ENCODE measurements around the gene ELMO1.

Gene ELMO1

DNA sequence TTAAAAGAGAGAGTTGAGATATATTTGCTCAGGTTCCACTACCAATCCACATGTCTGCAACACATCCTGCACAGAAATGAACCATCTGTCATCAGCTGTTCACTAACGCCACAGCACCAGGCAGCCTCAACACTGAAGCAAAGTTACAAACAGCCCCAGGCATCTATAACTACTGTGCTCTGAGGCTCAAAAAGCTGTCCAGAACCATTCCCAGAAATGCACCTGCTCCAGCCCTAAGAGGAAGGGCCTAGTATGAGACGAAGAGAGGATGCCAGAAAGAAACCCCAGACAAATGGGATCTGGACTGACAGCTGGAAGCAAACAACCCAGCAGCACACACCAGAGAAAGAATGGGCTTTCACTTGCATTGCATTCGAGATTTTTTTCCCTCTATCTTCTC, 159.3 kb downstream of the ELMO1 start:
- Mint-ChIP-seq H3K9me3 (no peaks in the 10 kb centered on the region), H3K4me3 (no peak overlapping the region), H3K4me1 (ENCODE audit: low read depth) (peaks cover 54% of the 10 kb centered on the region), H3K36me3 (ENCODE audit: low read depth) (peaks cover 9% of the 10 kb centered on the region), H3K27ac (peak overlapping the region; percentile 52), H3K27me3 (no peaks in the 10 kb centered on the region)
- intact Hi-C loops (cut with micrococcal nuclease), result loop anchor here (10.0 kb wide), 1 partner anchor 45 kb away; no protein-coding TSS in a partner anchor

DNA sequence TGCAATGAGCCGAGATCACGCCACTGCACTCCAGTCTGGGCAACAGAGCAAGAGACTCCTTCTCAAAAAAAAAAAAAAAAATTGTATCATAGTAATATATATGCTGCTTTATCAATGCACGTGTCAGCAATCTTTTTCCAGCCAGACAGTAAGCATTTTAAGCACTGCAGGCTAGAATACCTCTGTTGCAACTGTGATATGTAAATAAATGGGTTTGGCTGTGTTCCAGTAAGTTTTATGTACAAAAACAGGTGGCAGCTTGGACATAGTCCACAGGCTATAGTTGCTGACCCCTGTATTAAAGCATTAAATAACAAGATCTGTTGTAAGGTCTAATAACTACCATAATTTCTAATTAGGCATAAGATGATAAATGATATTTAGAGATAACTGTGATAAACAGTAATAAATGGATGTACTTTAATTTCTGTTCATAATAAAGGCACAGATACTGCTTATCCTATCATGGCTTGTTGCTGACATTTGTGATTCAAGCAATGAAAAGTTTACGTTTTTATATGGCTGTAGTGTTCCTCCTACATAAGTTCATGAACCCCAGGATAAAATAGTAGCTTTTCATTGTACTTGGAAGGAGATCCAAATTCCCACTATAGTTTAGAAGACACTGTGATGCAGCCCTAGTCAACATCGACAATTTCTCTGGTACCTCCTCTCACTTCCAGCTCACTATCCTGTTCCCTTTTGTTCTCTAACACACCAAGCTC, 161.4 kb downstream of the ELMO1 start:
- H3K4me3 Mint-ChIP-seq, result no peak overlapping the region
- H3K27me3 Mint-ChIP-seq, result no peaks in the 10 kb centered on the region
- H3K27ac Mint-ChIP-seq, result peak overlapping the region; percentile 59
- H3K4me1 Mint-ChIP-seq (ENCODE audit: low read depth), result peaks cover 74% of the 10 kb centered on the region
- H3K9me3 Mint-ChIP-seq, result no peaks in the 10 kb centered on the region
- H3K36me3 Mint-ChIP-seq (ENCODE audit: low read depth), result peaks cover 12% of the 10 kb centered on the region
- intact Hi-C loops (cut with micrococcal nuclease), result loop anchor here (10.0 kb wide), 1 partner anchor 48 kb away; no protein-coding TSS in a partner anchor

DNA sequence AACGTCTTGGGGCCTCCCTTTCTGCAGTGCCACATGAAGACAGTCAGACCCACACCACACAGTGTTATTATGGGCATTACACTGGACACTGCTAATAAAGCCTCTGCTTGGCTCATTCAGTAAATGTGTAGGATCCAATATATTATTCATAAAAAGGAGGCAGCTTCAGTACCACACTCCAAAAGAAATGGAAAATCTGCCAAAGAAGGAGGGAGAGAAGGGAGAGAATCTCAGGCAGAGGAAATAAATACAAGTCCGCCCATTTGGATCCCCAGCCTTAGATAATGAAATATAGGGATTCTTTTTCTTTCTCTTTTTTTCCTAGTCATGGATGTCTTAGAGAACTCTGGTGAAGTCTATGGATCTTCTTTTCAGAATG, 162.2 kb downstream of the ELMO1 start:
- H3K9me3 Mint-ChIP-seq, result no peaks in the 10 kb centered on the region
- peaks cover 80% of the 10 kb centered on the region for H3K4me1 Mint-ChIP-seq (ENCODE audit: low read depth)
- H3K27me3 Mint-ChIP-seq, result no peaks in the 10 kb centered on the region
- intact Hi-C loops (cut with micrococcal nuclease), result loop anchor here (10.0 kb wide), 1 partner anchor 48 kb away; no protein-coding TSS in a partner anchor
- no peak overlapping the region for H3K27ac Mint-ChIP-seq
- no peak overlapping the region for H3K4me3 Mint-ChIP-seq
- peaks cover 9% of the 10 kb centered on the region for H3K36me3 Mint-ChIP-seq (ENCODE audit: low read depth)

DNA sequence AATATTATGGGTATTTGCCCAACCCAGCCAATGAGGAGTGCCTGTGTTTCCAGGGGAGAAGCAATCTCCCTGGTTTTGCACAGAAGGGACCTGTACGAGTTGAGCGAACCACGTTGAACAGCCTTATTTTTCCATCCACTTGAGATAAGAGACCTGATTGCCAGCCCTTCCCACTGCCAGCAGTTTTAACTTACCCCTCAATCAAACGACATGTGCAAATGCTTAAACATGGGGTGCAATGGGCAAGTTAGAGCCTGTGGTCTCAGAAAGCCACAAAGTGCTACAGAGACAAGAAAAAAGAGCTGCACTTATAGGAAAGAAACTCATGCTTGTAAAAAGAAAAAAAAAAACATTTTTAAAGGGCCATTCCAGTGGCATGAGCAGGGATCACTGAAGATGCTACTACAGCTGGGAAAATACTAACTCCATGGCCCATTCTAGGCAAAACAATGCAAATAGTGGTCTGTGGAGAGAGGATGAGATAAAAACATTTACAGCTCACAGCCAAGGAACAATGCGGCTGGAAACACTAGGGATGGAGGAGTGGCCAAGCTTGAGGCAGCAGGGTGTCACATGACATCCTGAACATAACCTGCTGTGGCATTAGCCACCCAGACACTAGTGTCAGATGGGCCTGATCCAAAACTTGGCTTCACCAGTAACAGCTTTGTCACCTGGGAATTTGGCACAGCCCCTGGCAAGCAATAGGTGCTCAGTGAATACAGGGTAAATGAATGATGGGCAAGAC, 162.8 kb downstream of the ELMO1 start:
- Mint-ChIP-seq H3K4me1 (ENCODE audit: low read depth) (peaks cover 78% of the 10 kb centered on the region), H3K9me3 (no peaks in the 10 kb centered on the region), H3K27me3 (no peaks in the 10 kb centered on the region), H3K27ac (peak overlapping the region; percentile 77), H3K4me3 (no peak overlapping the region), H3K36me3 (ENCODE audit: low read depth) (peaks cover 9% of the 10 kb centered on the region)
- intact Hi-C loops (cut with micrococcal nuclease), result loop anchor here (10.0 kb wide), 1 partner anchor 49 kb away; no protein-coding TSS in a partner anchor

DNA sequence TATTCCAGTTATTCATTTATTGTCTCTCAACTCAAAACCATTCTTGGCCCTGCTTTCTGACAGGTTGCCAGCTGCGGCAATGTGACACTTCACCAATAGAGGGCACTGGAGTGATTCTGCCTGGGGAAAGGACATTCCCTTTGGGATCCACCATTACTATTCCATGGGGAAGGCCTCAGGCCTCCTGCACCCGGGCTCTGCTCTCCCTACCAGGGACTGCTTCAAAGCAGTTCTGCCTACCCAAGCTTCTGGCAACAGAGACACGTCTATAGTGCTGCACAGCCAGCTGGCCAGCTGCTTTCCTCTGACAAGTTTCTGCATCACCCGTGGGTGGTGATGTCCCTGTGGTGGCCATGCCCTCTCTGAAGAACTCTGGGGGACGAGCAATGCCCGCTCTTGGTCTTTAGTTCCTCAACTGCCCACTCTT, 163.8 kb downstream of the ELMO1 start:
- Mint-ChIP-seq H3K4me1 (ENCODE audit: low read depth) (peaks cover 76% of the 10 kb centered on the region), H3K36me3 (ENCODE audit: low read depth) (peaks cover 9% of the 10 kb centered on the region), H3K4me3 (no peak overlapping the region), H3K9me3 (no peaks in the 10 kb centered on the region), H3K27me3 (no peaks in the 10 kb centered on the region), H3K27ac (peak overlapping the region; percentile 77)
- intact Hi-C loops (cut with micrococcal nuclease), result loop anchor here (10.0 kb wide), 1 partner anchor 50 kb away; no protein-coding TSS in a partner anchor

DNA sequence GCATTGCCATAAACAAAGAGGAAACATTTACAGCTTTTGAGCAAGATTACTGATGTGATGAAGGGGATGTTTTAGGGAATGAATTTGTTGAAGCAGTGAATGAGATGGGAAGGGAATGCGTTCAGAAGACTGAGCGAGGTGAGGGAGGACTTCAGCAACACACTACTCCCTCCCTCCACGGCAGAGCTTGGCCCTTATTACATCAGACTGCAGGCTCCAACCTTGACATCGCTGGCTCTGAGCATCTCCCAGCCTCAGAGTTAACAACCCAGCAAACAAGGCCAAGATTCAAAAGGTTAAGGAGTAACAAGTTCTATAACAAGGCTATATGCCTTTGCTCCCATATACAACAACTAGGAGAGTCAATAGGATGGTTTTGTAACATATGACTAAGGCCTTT, 164.4 kb downstream of the ELMO1 start:
- Mint-ChIP-seq H3K27me3 (no peaks in the 10 kb centered on the region), H3K9me3 (no peaks in the 10 kb centered on the region), H3K4me1 (ENCODE audit: low read depth) (peaks cover 76% of the 10 kb centered on the region), H3K27ac (peak overlapping the region; percentile 77), H3K4me3 (no peak overlapping the region), H3K36me3 (ENCODE audit: low read depth) (peaks cover 12% of the 10 kb centered on the region)
- intact Hi-C loops (cut with micrococcal nuclease), result loop anchor here (10.0 kb wide), 1 partner anchor 51 kb away; no protein-coding TSS in a partner anchor

DNA sequence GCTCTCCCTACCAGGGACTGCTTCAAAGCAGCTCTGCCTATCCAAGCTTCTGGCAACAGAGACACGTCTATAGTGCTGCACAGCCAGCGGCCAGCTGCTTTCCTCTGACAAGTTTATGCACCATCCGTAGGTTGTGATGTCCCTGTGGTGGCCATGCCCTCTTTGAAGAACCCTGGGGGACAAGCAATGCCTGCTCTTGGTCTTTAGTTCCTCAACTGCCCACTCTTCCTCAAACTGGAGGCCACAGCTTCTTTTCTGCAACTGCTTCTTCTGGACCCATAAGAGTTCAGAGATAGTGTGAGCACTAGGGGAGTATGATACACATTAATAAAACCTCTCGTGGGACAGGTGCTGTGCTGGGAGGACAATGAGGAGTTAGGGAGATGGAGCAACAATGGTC, 164.9 kb downstream of the ELMO1 start:
- H3K4me3 Mint-ChIP-seq, result no peak overlapping the region
- H3K9me3 Mint-ChIP-seq, result no peaks in the 10 kb centered on the region
- no peaks in the 10 kb centered on the region for H3K27me3 Mint-ChIP-seq
- H3K4me1 Mint-ChIP-seq (ENCODE audit: low read depth), result peaks cover 76% of the 10 kb centered on the region
- H3K36me3 Mint-ChIP-seq (ENCODE audit: low read depth), result peaks cover 18% of the 10 kb centered on the region
- intact Hi-C loops (cut with micrococcal nuclease), result loop anchor here (10.0 kb wide), 1 partner anchor 51 kb away; no protein-coding TSS in a partner anchor
- H3K27ac Mint-ChIP-seq, result peak overlapping the region; percentile 77

DNA sequence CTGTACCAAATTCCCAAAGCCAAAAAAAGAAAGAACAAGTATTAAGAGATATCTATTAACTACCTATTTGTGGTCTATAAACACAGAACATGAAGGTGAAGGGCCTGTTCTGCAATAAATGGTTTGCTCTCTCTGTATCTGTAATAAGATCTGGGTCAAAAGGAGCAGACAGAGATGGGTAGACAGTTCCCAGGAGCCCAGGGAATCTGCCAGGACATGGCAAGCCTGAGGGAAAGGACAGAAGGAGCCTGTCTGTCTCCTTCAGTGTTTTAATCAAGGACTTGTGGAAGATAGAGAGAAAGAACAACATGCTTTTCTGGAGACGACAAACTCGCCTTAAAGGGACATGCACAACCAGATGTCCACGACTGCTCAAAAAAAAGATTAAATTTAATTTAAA, 165.7 kb downstream of the ELMO1 start:
- H3K27me3 Mint-ChIP-seq, result no peaks in the 10 kb centered on the region
- H3K9me3 Mint-ChIP-seq, result no peaks in the 10 kb centered on the region
- H3K27ac Mint-ChIP-seq, result no peak overlapping the region
- peaks cover 21% of the 10 kb centered on the region for H3K36me3 Mint-ChIP-seq (ENCODE audit: low read depth)
- peaks cover 77% of the 10 kb centered on the region for H3K4me1 Mint-ChIP-seq (ENCODE audit: low read depth)
- intact Hi-C loops (cut with micrococcal nuclease), result loop anchor here (10.0 kb wide), 1 partner anchor 52 kb away; no protein-coding TSS in a partner anchor
- no peak overlapping the region for H3K4me3 Mint-ChIP-seq

DNA sequence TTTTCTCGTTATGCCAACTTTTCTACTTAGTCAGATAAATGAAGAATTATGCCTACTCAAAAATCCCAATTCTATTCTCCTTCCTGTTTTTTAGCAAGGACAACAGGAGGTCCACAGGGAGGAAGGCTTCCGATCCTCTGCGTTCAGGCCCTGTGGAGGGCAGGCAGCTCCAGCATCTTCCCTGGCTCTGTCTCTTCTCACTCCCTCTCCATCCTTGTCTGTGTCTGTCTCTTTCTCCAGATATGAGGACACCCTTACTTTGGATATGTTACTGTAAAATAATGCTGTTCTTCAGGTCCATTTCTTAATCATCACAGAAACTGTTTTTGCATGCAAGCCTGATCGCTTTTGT, 166.6 kb downstream of the ELMO1 start:
- Mint-ChIP-seq H3K27me3 (no peaks in the 10 kb centered on the region), H3K27ac (peak overlapping the region; percentile 62), H3K9me3 (no peaks in the 10 kb centered on the region), H3K4me1 (ENCODE audit: low read depth) (peaks cover 79% of the 10 kb centered on the region), H3K4me3 (no peak overlapping the region), H3K36me3 (ENCODE audit: low read depth) (peaks cover 24% of the 10 kb centered on the region)
- intact Hi-C loops (cut with micrococcal nuclease), result loop anchor here (10.0 kb wide), 1 partner anchor 53 kb away; no protein-coding TSS in a partner anchor

DNA sequence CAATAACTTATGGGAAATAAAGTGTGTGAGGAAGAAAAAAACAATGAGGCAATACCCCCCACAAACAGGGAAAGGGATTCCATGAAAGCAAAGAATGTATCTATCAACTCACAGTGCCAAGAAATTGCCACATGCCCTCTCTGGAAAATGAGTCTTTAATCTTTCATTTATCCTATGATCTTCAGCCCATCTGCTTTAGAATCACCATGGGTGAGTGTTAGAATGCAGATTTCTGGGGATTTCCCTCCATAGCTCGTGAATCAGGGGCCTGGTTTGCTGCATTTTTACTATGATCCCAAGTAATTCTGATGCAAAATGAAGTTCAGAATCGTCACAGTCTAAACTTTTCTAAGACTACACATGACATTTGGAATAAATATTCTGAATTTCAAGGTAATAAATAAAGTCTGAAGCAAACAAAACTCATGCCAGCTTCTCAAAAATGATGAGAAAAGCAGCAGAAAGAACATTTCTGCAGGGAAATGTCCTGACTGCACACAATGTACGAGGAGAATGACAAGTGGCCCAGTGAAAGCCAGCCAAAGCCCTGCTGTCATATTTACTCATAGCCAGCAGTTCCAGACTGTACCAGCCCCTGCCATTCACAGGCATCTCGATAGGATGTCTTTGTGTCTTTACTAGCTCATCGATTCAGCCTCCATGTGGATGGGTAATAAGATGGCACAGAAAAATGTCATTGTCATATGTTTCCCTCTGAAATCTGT, 167.1 kb downstream of the ELMO1 start:
- H3K4me1 Mint-ChIP-seq (ENCODE audit: low read depth), result peaks cover 80% of the 10 kb centered on the region
- intact Hi-C loops (cut with micrococcal nuclease), result loop anchor here (10.0 kb wide), 1 partner anchor 53 kb away; no protein-coding TSS in a partner anchor
- no peak overlapping the region for H3K4me3 Mint-ChIP-seq
- peak overlapping the region; percentile 62 for H3K27ac Mint-ChIP-seq
- H3K27me3 Mint-ChIP-seq, result no peaks in the 10 kb centered on the region
- H3K36me3 Mint-ChIP-seq (ENCODE audit: low read depth), result peaks cover 26% of the 10 kb centered on the region
- H3K9me3 Mint-ChIP-seq, result no peaks in the 10 kb centered on the region

DNA sequence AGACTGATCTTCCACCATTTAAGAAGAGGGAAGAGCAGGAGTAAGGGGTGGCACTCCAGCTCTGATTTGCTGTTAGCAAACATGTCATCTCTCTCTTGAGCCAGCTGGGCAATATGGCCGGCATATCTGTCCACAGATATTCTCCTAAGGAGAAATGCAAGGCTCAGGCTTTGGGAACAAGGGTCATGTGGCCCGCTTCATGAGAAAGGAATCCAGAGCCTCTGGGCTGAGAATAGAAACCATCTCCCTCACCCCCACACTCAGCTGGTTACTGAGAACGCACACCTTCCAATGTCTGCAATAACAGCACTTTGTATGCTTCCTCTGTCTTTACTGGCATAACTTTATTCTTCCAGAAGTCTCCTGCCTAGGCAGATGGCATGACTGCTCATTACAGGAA, 171.2 kb downstream of the ELMO1 start:
- Mint-ChIP-seq H3K4me3 (no peak overlapping the region), H3K4me1 (ENCODE audit: low read depth) (peaks cover 47% of the 10 kb centered on the region), H3K36me3 (ENCODE audit: low read depth) (peaks cover 30% of the 10 kb centered on the region), H3K27ac (no peak overlapping the region), H3K9me3 (no peaks in the 10 kb centered on the region), H3K27me3 (no peaks in the 10 kb centered on the region)
- intact Hi-C loops (cut with micrococcal nuclease), result no loop called here

DNA sequence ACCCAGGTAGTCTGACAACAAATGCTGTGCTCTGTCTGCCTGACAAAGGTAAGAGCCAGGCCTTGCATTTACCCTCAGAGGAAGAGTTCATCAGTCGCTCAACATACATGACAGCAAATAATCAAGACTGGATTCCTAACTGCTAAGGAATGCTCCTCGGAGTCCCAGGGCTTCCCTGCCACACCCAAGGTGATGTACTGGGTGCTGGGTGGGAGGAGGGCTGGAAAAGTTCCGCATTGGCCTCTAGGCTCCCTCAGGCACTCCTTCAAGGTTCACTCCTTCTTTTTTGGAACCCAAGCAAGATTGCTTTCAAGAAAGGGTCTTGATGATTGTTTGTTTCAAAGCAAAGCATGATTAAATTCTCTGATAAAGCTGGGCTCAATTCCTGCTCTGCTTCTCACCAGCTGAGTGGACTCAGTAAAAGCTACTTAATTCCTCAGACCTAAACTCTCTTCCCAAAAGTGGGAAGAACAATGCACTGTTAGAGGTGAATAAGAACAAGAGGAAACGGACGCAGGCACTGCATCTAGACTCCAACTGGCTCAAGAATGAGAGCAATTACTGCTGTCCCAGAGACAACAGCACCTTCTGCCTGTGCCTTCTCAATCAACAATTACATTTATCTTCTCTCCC, 173.5 kb downstream of the ELMO1 start:
- peak overlapping the region; percentile 37 for H3K27ac Mint-ChIP-seq

DNA sequence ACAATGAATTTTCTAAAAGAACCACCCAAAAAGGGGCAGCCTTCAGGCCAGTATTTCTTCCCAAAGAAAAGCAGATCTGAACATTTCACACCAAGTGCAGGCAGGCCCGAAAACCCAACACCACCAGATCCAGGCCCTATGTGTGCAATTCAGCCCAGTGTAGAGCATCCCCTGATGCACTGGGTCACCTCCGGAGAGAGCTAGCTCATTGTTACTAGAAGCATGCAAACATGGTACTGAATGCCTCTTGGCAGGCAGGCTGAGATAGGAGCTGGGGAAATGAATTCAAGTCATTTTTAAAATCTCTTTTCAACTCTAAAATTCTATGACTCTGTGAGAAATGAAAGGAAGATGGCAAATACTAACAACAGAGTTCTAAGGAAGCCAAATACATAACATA, 174.8 kb downstream of the ELMO1 start:
- intact Hi-C loops (cut with micrococcal nuclease), result no loop called here
- H3K9me3 Mint-ChIP-seq, result no peaks in the 10 kb centered on the region
- H3K4me3 Mint-ChIP-seq, result no peak overlapping the region
- H3K27me3 Mint-ChIP-seq, result no peaks in the 10 kb centered on the region
- H3K27ac Mint-ChIP-seq, result no peak overlapping the region
- H3K4me1 Mint-ChIP-seq (ENCODE audit: low read depth), result peaks cover 28% of the 10 kb centered on the region
- peaks cover 39% of the 10 kb centered on the region for H3K36me3 Mint-ChIP-seq (ENCODE audit: low read depth)

More for the DNA sequence above, 173.5 kb downstream of the ELMO1 start:
- intact Hi-C loops (cut with micrococcal nuclease), result no loop called here
- H3K9me3 Mint-ChIP-seq, result no peaks in the 10 kb centered on the region
- H3K27me3 Mint-ChIP-seq, result no peaks in the 10 kb centered on the region
- H3K36me3 Mint-ChIP-seq (ENCODE audit: low read depth), result peaks cover 38% of the 10 kb centered on the region
- H3K4me3 Mint-ChIP-seq, result no peak overlapping the region
- peaks cover 39% of the 10 kb centered on the region for H3K4me1 Mint-ChIP-seq (ENCODE audit: low read depth)
